Mesendoderm (in vitro differentiated cells): ENCODE measurements around the gene BTN3A1.
"Not testable (repeated sequence)": the region's sequence is repeated elsewhere in the genome, so short reads cannot be mapped to it uniquely, and the experiment has no call there.

Experiments used
- DNase-seq: peaks from one replicate; pipeline ENCODE4 v3.0.0; 2013
- H2AK5ac ChIP-seq: 2 replicates; pipeline ENCODE4 v1.6.1; 2013; ENCODE audit warnings: low read length, inconsistent platforms
- H2BK120ac ChIP-seq: 2 replicates; pipeline ENCODE4 v1.6.1; 2013; ENCODE audit warnings: low read depth, mild to moderate bottlenecking, low read length, moderate library complexity, mixed read lengths
- H2BK15ac ChIP-seq: replicated peaks from 2 replicates; pipeline ENCODE4 v1.6.1; 2013; ENCODE audit warnings: low read depth, mild to moderate bottlenecking, moderate library complexity
- H2BK5ac ChIP-seq: 2 replicates; pipeline ENCODE4 v1.6.1; 2013; ENCODE audit warnings: low read length, inconsistent platforms
- H3K18ac ChIP-seq: 2 replicates; pipeline ENCODE4 v1.6.1; 2013; ENCODE audit warnings: mild to moderate bottlenecking, low read length, mixed read lengths
- H3K23ac ChIP-seq: one replicate; pipeline ENCODE4 v1.6.1; 2013; ENCODE audit warnings: low read length
- H3K27ac ChIP-seq: 2 replicates; pipeline ENCODE4 v1.5.1; 2013; ENCODE audit warnings: low read depth, mild to moderate bottlenecking, inconsistent platforms, low read length, moderate library complexity
- H3K27me3 ChIP-seq: 2 replicates; pipeline ENCODE4 v1.6.1; 2013; ENCODE audit warnings: low read length, control low read depth, mild to moderate bottlenecking, inconsistent platforms; ENCODE audit not compliant: insufficient read depth, poor library complexity
- H3K36me3 ChIP-seq: 2 replicates; pipeline ENCODE4 v1.6.1; 2013; ENCODE audit warnings: low read length, inconsistent platforms; ENCODE audit not compliant: control insufficient read depth, insufficient read depth
- H3K4ac ChIP-seq: one replicate; pipeline ENCODE4 v1.6.1; 2013; ENCODE audit warnings: low read depth, mild to moderate bottlenecking, low read length, moderate library complexity
- H3K4me1 ChIP-seq: 2 replicates; pipeline ENCODE4 v1.6.1; 2013; ENCODE audit warnings: low read depth, low read length, inconsistent platforms; ENCODE audit not compliant: control insufficient read depth
- H3K4me2 ChIP-seq: 2 replicates; pipeline ENCODE4 v1.6.1; 2013; ENCODE audit warnings: low read length
- H3K4me3 ChIP-seq: 2 replicates; pipeline ENCODE4 v1.5.1; 2013; ENCODE audit warnings: mild to moderate bottlenecking, low read length
- H3K56ac ChIP-seq: one replicate; pipeline ENCODE4 v1.6.1; 2013; ENCODE audit warnings: low read length
- H3K79me1 ChIP-seq: 2 replicates; pipeline ENCODE4 v1.6.1; 2013; ENCODE audit warnings: low read length, inconsistent platforms
- H3K79me2 ChIP-seq: 2 replicates; pipeline ENCODE4 v1.6.1; 2013; ENCODE audit warnings: mild to moderate bottlenecking, low read length; ENCODE audit not compliant: control insufficient read depth, insufficient read depth
- H3K9ac ChIP-seq: 2 replicates; pipeline ENCODE4 v1.6.1; 2013; ENCODE audit warnings: low read length, inconsistent platforms
- H4K5ac ChIP-seq: one replicate; pipeline ENCODE4 v1.6.1; 2013; ENCODE audit warnings: low read length
- H4K8ac ChIP-seq: one replicate; pipeline ENCODE4 v1.6.1; 2013; ENCODE audit warnings: low read depth, mild to moderate bottlenecking, control low read depth, low read length, moderate library complexity
- WGBS: extraction: QIAGEN DNeasy Blood & Tissue Kit; methylation state at CpG from one replicate; pipeline ENCODE4 v1.1.7; 2013; ENCODE audit warnings: low lambda C conversion rate, missing lambda C conversion rate; ENCODE audit not compliant: insufficient coverage; ENCODE audit errors: extremely low coverage; 5-methylcytosine and 5-hydroxymethylcytosine counted together

BTN3A1 gene

DNA sequence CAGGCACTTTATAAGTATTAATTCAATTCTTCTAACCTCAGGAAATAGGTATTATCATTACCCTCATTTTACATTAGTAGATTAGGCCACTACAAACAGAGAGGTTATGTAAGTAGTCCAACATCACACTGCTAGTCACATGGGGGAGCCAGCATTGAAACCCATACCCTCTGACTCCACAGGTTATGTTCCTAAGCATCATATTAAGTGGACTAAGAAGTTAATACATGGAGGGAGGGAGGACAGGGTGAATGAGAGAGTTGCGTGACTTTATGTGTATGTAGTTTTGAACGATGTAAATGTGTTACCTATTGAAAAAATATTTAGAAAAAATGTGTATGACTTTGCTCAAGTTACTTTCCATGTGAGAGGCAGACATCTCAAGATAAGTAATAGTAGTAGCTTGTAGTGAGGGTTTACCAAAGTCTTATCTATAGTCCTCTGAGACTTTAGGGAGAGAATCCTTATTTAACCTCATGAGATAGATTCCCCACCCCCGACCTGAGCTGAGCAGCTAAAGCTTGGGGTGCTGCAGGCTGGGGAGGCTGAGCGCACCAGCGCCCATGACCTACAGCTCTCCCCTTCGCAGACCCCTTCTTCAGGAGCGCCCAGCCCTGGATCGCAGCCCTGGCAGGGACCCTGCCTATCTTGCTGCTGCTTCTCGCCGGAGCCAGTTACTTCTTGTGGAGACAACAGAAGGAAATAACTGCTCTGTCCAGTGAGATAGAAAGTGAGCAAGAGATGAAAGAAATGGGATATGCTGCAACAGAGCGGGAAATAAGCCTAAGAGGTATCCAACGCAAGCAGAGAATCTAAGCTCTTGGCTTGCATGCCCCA lies 29.5 kb upstream of the BTN3A1 start:
- Histone ChIP-seq H3K27me3 (no peaks in the 10 kb centered on the region), H3K4me1 (no peaks in the 10 kb centered on the region), H2AK5ac (no peak overlapping the region), H3K79me1 (no peaks in the 10 kb centered on the region), H3K27ac (no peak overlapping the region), H3K4me3 (no peak overlapping the region), H3K79me2 (no peaks in the 10 kb centered on the region), H3K4ac (no peak overlapping the region), H3K56ac (no peak overlapping the region), H3K9ac (no peak overlapping the region), H3K36me3 (no peaks in the 10 kb centered on the region), H3K23ac (no peak overlapping the region), H4K8ac (no peak overlapping the region), H3K18ac (no peak overlapping the region), H2BK15ac (no peak overlapping the region), H2BK5ac (no peak overlapping the region), H2BK120ac (no peak overlapping the region), H3K4me2 (no peak overlapping the region), H4K5ac (no peak overlapping the region)
- no peak for DNase-seq
- 100% methylated on average over 2 of the region's 12 CpGs for WGBS

DNA sequence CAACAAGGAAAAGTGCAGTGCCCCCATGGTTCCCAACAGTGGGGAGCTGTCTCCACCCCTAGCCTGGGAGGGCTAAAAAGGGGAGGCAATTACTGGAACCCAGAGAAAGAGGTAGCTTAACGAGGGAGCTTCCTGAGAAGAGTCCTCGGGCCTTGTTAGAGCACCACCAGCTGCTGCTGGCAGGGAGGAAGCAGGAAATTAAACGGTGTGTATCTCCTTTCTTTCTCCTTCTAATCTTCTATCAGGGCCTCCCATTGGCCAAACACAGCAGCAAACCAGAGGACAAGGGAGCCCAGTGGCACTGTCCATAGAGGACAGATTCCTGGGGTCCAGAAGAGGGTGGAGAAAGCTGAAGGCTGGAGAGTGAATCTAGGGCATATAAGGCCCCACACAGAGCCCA lies 26.8 kb upstream of the BTN3A1 start:
- Histone ChIP-seq H4K5ac (no peak overlapping the region), H3K4ac (no peak overlapping the region), H2AK5ac (no peak overlapping the region), H3K23ac (no peak overlapping the region), H3K4me2 (no peak overlapping the region), H2BK15ac (no peak overlapping the region), H3K9ac (no peak overlapping the region), H3K79me2 (no peaks in the 10 kb centered on the region), H3K27me3 (no peaks in the 10 kb centered on the region), H2BK120ac (no peak overlapping the region), H3K4me1 (peaks cover 2% of the 10 kb centered on the region), H3K4me3 (no peak overlapping the region), H4K8ac (no peak overlapping the region), H3K79me1 (no peaks in the 10 kb centered on the region), H2BK5ac (no peak overlapping the region), H3K56ac (no peak overlapping the region), H3K36me3 (no peaks in the 10 kb centered on the region), H3K27ac (no peak overlapping the region), H3K18ac (no peak overlapping the region)
- WGBS = no CpG with 5 or more reads among the region's 3 CpGs
- peak; percentile 49 for DNase-seq

DNA sequence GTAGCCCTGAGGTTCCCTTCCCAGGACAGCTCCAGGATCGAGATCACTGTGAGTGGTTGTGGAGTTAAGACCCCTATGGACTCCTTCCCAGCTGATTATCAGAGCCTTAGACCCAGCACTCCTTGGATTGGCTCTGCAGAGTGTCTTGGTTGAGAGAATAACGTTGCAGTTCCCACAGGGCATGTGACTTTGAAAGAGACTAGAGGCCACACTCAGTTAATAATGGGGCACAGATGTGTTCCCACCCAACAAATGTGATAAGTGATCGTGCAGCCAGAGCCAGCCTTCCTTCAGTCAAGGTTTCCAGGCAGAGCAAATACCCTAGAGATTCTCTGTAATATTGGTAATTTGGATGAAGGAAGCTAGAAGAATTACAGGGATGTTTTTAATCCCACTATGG lies 24.4 kb upstream of the BTN3A1 start:
- no CpG with 5 or more reads among the region's 3 CpGs for WGBS

DNA sequence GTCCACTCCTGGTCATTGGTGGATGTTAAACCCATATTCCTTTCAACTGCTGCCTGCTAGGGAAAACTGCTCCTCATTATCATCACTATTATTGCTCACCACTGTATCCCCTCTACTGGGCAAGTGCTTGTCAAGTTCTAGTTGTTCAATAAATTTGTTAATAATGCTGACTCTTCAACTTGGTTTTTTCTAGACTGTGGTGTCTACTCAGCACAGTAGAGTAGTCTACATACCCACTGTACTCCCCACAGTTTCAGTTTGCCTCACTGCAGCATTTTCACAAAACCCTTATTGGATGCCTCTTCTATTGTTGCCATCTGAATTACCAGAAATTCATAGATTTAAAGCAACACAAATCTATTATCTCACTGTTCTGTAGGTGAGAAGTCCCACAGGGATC lies 23.9 kb upstream of the BTN3A1 start:
- H3K4me3 ChIP-seq, H3K4me2 ChIP-seq, H3K56ac ChIP-seq, H4K5ac ChIP-seq, H3K9ac ChIP-seq, H3K79me1 ChIP-seq, H3K27me3 ChIP-seq, H3K79me2 ChIP-seq, H3K36me3 ChIP-seq, H2BK5ac ChIP-seq, H2AK5ac ChIP-seq, H3K18ac ChIP-seq, H3K23ac ChIP-seq, H3K4me1 ChIP-seq, H3K27ac ChIP-seq, H2BK120ac ChIP-seq, DNase-seq, H4K8ac ChIP-seq, H2BK15ac ChIP-seq, H3K4ac ChIP-seq: not testable (repeated sequence)

More for the DNA sequence above, 24.4 kb upstream of the BTN3A1 start:
- H3K9ac ChIP-seq = no peak overlapping the region
- no peak overlapping the region for H2BK5ac ChIP-seq
- H3K79me1 ChIP-seq = no peaks in the 10 kb centered on the region
- H2BK120ac ChIP-seq = no peak overlapping the region
- no peaks in the 10 kb centered on the region for H3K27me3 ChIP-seq
- DNase-seq = no peak
- peaks cover 2% of the 10 kb centered on the region for H3K4me1 ChIP-seq
- H3K18ac ChIP-seq = no peak overlapping the region
- H3K27ac ChIP-seq = no peak overlapping the region
- no peaks in the 10 kb centered on the region for H3K79me2 ChIP-seq
- H3K4me3 ChIP-seq = no peak overlapping the region
- H2AK5ac ChIP-seq = no peak overlapping the region
- H4K5ac ChIP-seq = no peak overlapping the region
- no peak overlapping the region for H3K4me2 ChIP-seq
- H3K23ac ChIP-seq = no peak overlapping the region
- no peaks in the 10 kb centered on the region for H3K36me3 ChIP-seq
- H3K4ac ChIP-seq = no peak overlapping the region
- no peak overlapping the region for H2BK15ac ChIP-seq
- no peak overlapping the region for H3K56ac ChIP-seq
- H4K8ac ChIP-seq = no peak overlapping the region

DNA sequence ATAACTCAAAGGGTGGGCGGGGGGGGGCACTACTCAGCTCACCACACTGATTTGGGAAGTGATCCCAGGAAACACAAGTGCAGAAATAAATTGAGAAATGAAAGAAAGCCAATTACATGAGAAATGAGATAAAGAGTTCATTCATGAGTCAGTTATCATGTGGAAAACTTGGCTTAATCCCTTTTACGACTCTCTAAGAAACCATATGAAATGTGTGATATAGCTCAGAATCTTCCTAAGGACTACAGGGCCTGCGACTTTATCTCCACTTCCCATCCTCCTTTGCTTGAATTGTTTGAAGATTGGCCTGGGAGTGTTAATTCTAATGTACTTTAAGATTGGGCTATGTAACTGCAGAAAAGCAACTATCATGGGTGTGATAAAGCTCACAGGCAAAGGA lies 22.8 kb upstream of the BTN3A1 start:
- WGBS = no CpG with 5 or more reads among the region's 3 CpGs
- Histone ChIP-seq H3K36me3 (no peaks in the 10 kb centered on the region), H3K79me1 (no peaks in the 10 kb centered on the region), H3K56ac (no peak overlapping the region), H3K23ac (no peak overlapping the region), H3K4me2 (no peak overlapping the region), H3K4ac (no peak overlapping the region), H3K4me3 (no peak overlapping the region), H2BK120ac (no peak overlapping the region), H2BK5ac (no peak overlapping the region), H2AK5ac (no peak overlapping the region), H3K4me1 (peaks cover 2% of the 10 kb centered on the region), H4K5ac (no peak overlapping the region), H4K8ac (no peak overlapping the region), H3K27me3 (no peaks in the 10 kb centered on the region), H3K9ac (no peak overlapping the region), H2BK15ac (no peak overlapping the region), H3K18ac (no peak overlapping the region), H3K27ac (no peak overlapping the region), H3K79me2 (no peaks in the 10 kb centered on the region)
- peak; percentile 59 for DNase-seq

DNA sequence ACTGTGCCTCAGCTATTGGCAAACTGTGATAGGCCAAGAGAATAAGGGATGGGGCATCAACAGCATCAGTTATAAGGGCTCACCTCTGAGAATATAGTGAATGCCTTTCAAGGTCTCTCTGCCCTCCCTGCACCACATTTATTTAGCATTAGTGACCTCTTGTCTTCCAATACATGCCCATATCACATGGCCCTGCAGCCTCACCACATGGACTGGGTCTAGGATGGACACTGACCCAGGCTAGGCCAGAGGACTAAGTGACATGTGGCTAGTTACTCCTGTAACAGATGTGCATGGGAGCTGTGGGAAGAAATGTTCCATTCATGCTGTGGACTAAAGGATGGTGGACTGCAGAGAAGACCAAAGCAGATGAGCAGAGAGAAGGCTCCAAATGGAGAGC lies 22.3 kb upstream of the BTN3A1 start:
- H4K5ac ChIP-seq = no peak overlapping the region
- no peak overlapping the region for H2BK120ac ChIP-seq
- DNase-seq = no peak
- no peak overlapping the region for H3K23ac ChIP-seq
- no peak overlapping the region for H2AK5ac ChIP-seq
- no peak overlapping the region for H3K56ac ChIP-seq
- no peak overlapping the region for H3K4me3 ChIP-seq
- no peaks in the 10 kb centered on the region for H3K79me1 ChIP-seq
- H3K4ac ChIP-seq = no peak overlapping the region
- peaks cover 2% of the 10 kb centered on the region for H3K4me1 ChIP-seq
- H2BK5ac ChIP-seq = no peak overlapping the region
- no peaks in the 10 kb centered on the region for H3K79me2 ChIP-seq
- H3K4me2 ChIP-seq = no peak overlapping the region
- H3K27ac ChIP-seq = no peak overlapping the region
- no peak overlapping the region for H3K9ac ChIP-seq
- H3K36me3 ChIP-seq = no peaks in the 10 kb centered on the region
- no peaks in the 10 kb centered on the region for H3K27me3 ChIP-seq
- H2BK15ac ChIP-seq = no peak overlapping the region
- no peak overlapping the region for H4K8ac ChIP-seq
- H3K18ac ChIP-seq = no peak overlapping the region
